IMR-90 (cell line): ENCODE measurements around the gene SLC38A5. TPM values are rescaled to one million over a fixed set of nuclear protein-coding genes. Genes with fewer than 3 reads are reported as not detected.

Source experiments
- ATAC-seq: fragments of 200-7000 bp; cut with Tn5 transposase; 2 replicates; pipeline ENCODE4 v1.9.1; 2020; ENCODE audit warnings: low read depth, mild to moderate bottlenecking, moderate library complexity
- BruUV-seq: library from RNA; stranded (reverse); fragments of 400-500 nt; replicated peaks from 2 replicates; lab custom pipeline; 2021; lab: Mats Ljungman, UMichigan
- CTCF ChIA-PET: fragments of 300-600 bp; formaldehyde crosslinking; extraction: SDS; loops from one replicate; lab custom pipeline; 2021; ENCODE audit warnings: antibody characterized with exemption; lab: Yijun Ruan, JAX
- POLR2A ChIA-PET: fragments of 300-600 bp; sonication (Branson Sonifier 250); formaldehyde crosslinking; loops from one replicate; lab custom pipeline; 2022; ENCODE audit warnings: antibody characterized with exemption; ENCODE audit not compliant: unreplicated experiment; lab: Charles Lee
- DNase-seq: peaks from one replicate; pipeline ENCODE4 v3.0.0; 2013
- H2AFZ ChIP-seq: replicated peaks from 2 replicates; pipeline ENCODE3; 2013; ENCODE audit warnings: low read length, mild to moderate bottlenecking; ENCODE audit not compliant: poor library complexity
- H2AK5ac ChIP-seq: 2 replicates; pipeline ENCODE4 v1.6.1; 2013; ENCODE audit warnings: low read depth, low read length, inconsistent platforms
- H2AK9ac ChIP-seq: replicated peaks from 2 replicates; pipeline ENCODE3; 2013; ENCODE audit warnings: mild to moderate bottlenecking, low read depth, low read length, moderate library complexity; ENCODE audit not compliant: poor library complexity
- H2BK120ac ChIP-seq: 2 replicates; pipeline ENCODE4 v1.6.1; 2013; ENCODE audit warnings: low read depth, low read length, inconsistent platforms
- H2BK15ac ChIP-seq: 3 replicates; pipeline ENCODE4 v1.6.1; 2013; ENCODE audit warnings: low read depth, low read length, inconsistent platforms
- H2BK20ac ChIP-seq: 2 replicates; pipeline ENCODE4 v1.6.1; 2013; ENCODE audit warnings: low read depth, mild to moderate bottlenecking, inconsistent platforms, low read length, moderate library complexity
- H2BK5ac ChIP-seq: 2 replicates; pipeline ENCODE4 v1.6.1; 2013; ENCODE audit warnings: mild to moderate bottlenecking, low read depth, low read length, inconsistent platforms; ENCODE audit not compliant: poor library complexity, severe bottlenecking
- H3K14ac ChIP-seq: replicated peaks from 2 replicates; pipeline ENCODE4 v1.6.1; 2013; ENCODE audit warnings: low read depth, low read length, inconsistent platforms
- H3K18ac ChIP-seq: 2 replicates; pipeline ENCODE4 v1.6.1; 2013; ENCODE audit warnings: low read depth, low read length, control low read depth
- H3K23ac ChIP-seq: 2 replicates; pipeline ENCODE4 v1.6.1; 2013; ENCODE audit warnings: low read depth, low read length, inconsistent platforms
- H3K27ac ChIP-seq: 2 replicates; pipeline ENCODE4 v1.5.1; 2013; ENCODE audit warnings: mild to moderate bottlenecking, control low read depth, low read length; ENCODE audit not compliant: insufficient read depth
- H3K27me3 ChIP-seq: 2 replicates; pipeline ENCODE4 v1.6.1; 2013; ENCODE audit warnings: low read length; ENCODE audit not compliant: control insufficient read depth, insufficient read depth
- H3K36me3 ChIP-seq: 2 replicates; pipeline ENCODE4 v1.6.1; 2013; ENCODE audit warnings: low read length, mixed read lengths; ENCODE audit not compliant: control insufficient read depth, insufficient read depth
- H3K4ac ChIP-seq: 2 replicates; pipeline ENCODE4 v1.6.1; 2013; ENCODE audit warnings: low read depth, low read length, inconsistent platforms
- H3K4me1 ChIP-seq: 2 replicates; pipeline ENCODE4 v1.6.1; 2013; ENCODE audit warnings: low read length, mixed read lengths; ENCODE audit not compliant: control insufficient read depth, insufficient read depth
- H3K4me2 ChIP-seq: 2 replicates; pipeline ENCODE4 v1.6.1; 2013; ENCODE audit warnings: low read depth, mild to moderate bottlenecking, control low read depth, low read length, moderate library complexity
- H3K4me3 ChIP-seq: 2 replicates; pipeline ENCODE4 v1.5.1; 2013; ENCODE audit warnings: low read depth, mild to moderate bottlenecking, control low read depth, low read length, moderate library complexity; ENCODE audit not compliant: insufficient read depth
- H3K56ac ChIP-seq: 2 replicates; pipeline ENCODE4 v1.6.1; 2013; ENCODE audit warnings: low read length, inconsistent platforms; ENCODE audit not compliant: insufficient read depth; ENCODE audit errors: extremely low read depth
- H3K79me1 ChIP-seq, 2 experiments: 2 replicates each; pipeline ENCODE4 v1.6.1; 2013; ENCODE audit warnings: low read length in 2 of 2, inconsistent platforms in 1 of 2, low read depth in 1 of 2
- H3K9ac ChIP-seq: 2 replicates; pipeline ENCODE4 v1.6.1; 2013; ENCODE audit warnings: low read depth, low read length, control low read depth
- H3K9me1 ChIP-seq: 2 replicates; pipeline ENCODE4 v1.6.1; 2013; ENCODE audit warnings: low read length, inconsistent platforms; ENCODE audit not compliant: insufficient read depth
- H3K9me3 ChIP-seq: 2 replicates; pipeline ENCODE4 v1.6.1; 2013; ENCODE audit warnings: low read length; ENCODE audit not compliant: control insufficient read depth, insufficient read depth
- H4K20me1 ChIP-seq: 2 replicates; pipeline ENCODE4 v1.6.1; 2013; ENCODE audit warnings: low read length, inconsistent platforms; ENCODE audit not compliant: insufficient read depth
- H4K5ac ChIP-seq: 2 replicates; pipeline ENCODE4 v1.6.1; 2013; ENCODE audit warnings: mild to moderate bottlenecking, low read depth, low read length, control low read depth
- H4K8ac ChIP-seq, 2 experiments: 2 replicates each; pipeline ENCODE4 v1.6.1; 2013; ENCODE audit warnings: low read depth in 2 of 2, low read length in 2 of 2, control low read depth in 1 of 2, inconsistent platforms in 1 of 2
- H4K91ac ChIP-seq: 2 replicates; pipeline ENCODE4 v1.6.1; 2013; ENCODE audit warnings: low read depth, low read length, inconsistent platforms; ENCODE audit not compliant: insufficient read depth
- BHLHE40 ChIP-seq: fragments of 150-350 bp; IDR thresholded peaks from 2 replicates; pipeline ENCODE4 v1.6.1; 2016; ENCODE audit warnings: mild to moderate bottlenecking, low read depth, low read length
- FOS ChIP-seq: fragments of 150-350 bp; IDR thresholded peaks from 2 replicates; pipeline ENCODE4 v1.6.1; 2016; ENCODE audit warnings: low read depth, low read length
- RCOR1 ChIP-seq: IDR thresholded peaks from 2 replicates; pipeline ENCODE4 v1.6.1; 2012; ENCODE audit warnings: mild to moderate bottlenecking, low read length, improper control_type of control experiment; ENCODE audit not compliant: insufficient replicate concordance
- WGBS, 2 experiments: methylation state at CpG; one replicate each; pipeline versions ENCODE4 v1.1.5 to v1.1.7; 2013; ENCODE audit warnings: missing lambda C conversion rate in 2 of 2; ENCODE audit not compliant: insufficient read length in 1 of 2; ENCODE audit errors: extremely low coverage in 2 of 2; 5-methylcytosine and 5-hydroxymethylcytosine counted together
- dilution Hi-C: fragments of 300-500 bp; cut with HindIII; formaldehyde crosslinking; loops from one replicate; pipeline ENCODE4 v1.14.3; 2018; ENCODE audit warnings: low sequenced_read_pairs; ENCODE audit not compliant: unreplicated experiment
- in situ Hi-C: fragments of 300-500 bp; cut with MboI; formaldehyde crosslinking; loops from 3 replicates; pipeline ENCODE4 v1.14.3; 2019; ENCODE audit warnings: low sequenced_read_pairs, inconsistent platforms, mixed read lengths
- intact Hi-C: fragments of 100-400 bp; cut with micrococcal nuclease; formaldehyde crosslinking; loops from 2 replicates; pipeline ENCODE4 v1.10.0; 2022
- polyA plus RNA-seq, 3 experiments: library from polyadenylated mRNA; depleted of rRNA; stranded (reverse); fragments of >200 nt; gene quantifications; 2 replicates each; pipeline ENCODE4 v1.2.3, GENCODE V29; 2012; ENCODE audit warnings: low replicate concordance in 1 of 3
- total RNA-seq: library from RNA; depleted of rRNA; stranded (reverse); fragments of >200 nt; gene quantifications from 2 replicates; pipeline ENCODE4 v1.2.3, GENCODE V29; 2012

Gene SLC38A5
- total and polyA plus RNA-seq, 2 of the 4 experiments (the other 2 are of a cell fraction), result 12.2 to 20.4 TPM

- no peak overlapping the region for H4K8ac ChIP-seq
- intact Hi-C loops, result no loop called here
- H2AK5ac ChIP-seq, result no peak overlapping the region
- H3K23ac ChIP-seq, result no peak overlapping the region
- peak overlapping the region; percentile 53; the same call in 1 of the 2 replicates for H3K4me2 ChIP-seq
- no peak overlapping the region for H3K18ac ChIP-seq
- no peak overlapping the region for H2BK5ac ChIP-seq
- POLR2A ChIA-PET, result no interaction called here
- DNase-seq, result peak; percentile 74
- H3K9me1 ChIP-seq, result peaks cover 2% of the 10 kb centered on the region; the same call in 1 of the 2 replicates
- H3K27ac ChIP-seq, result no peak overlapping the region
- H2AK9ac ChIP-seq, result no peak overlapping the region
- no peaks in the 10 kb centered on the region for H3K36me3 ChIP-seq
- TF ChIP-seq BHLHE40 (0 out of 2 replicates have a peak, but pooled peaks have one; percentile 25), RCOR1 (no peak), FOS (peak; percentile 74)
- H3K9me3 ChIP-seq, result no peaks in the 10 kb centered on the region
- 31% methylated on average over 2 of the region's 6 CpGs; no CpG with 5 or more reads in 1 of the 2 experiments for WGBS, 2 experiments
- H3K4me3 ChIP-seq, result no peak overlapping the region
- H3K56ac ChIP-seq, result no peak overlapping the region
- H2BK20ac ChIP-seq, result peak overlapping the region; percentile 42; the same call in 1 of the 2 replicates
- H3K4me1 ChIP-seq, result 0 out of 2 replicates have a peak, but pooled peaks cover 2% of the 10 kb centered on the region
- H3K14ac ChIP-seq, result no peak overlapping the region
- no peak overlapping the region for H3K9ac ChIP-seq
- in situ Hi-C loops, result loop anchor here (10.0 kb wide), 1 partner anchor 414 kb away; no protein-coding TSS in a partner anchor
- CTCF ChIA-PET, result no interaction called here
- H2BK120ac ChIP-seq, result no peak overlapping the region
- ATAC-seq, result peak; percentile 81
- BruUV-seq, result no TSS peak
- H3K4ac ChIP-seq, result 0 out of 2 replicates have a peak overlapping the region, but pooled peaks have one; percentile 37
- dilution Hi-C loops, result no loop called here
- no peak overlapping the region for H4K91ac ChIP-seq
- H3K79me1 ChIP-seq, result no peaks in the 10 kb centered on the region
- no peak overlapping the region for H4K5ac ChIP-seq
- H2BK15ac ChIP-seq, result no peak overlapping the region
- H3K27me3 ChIP-seq, result no peaks in the 10 kb centered on the region
- H2AFZ ChIP-seq, result no peak overlapping the region
- H4K20me1 ChIP-seq, result no peaks in the 10 kb centered on the region
Observed at GRCh38 chrX:48498374-48498809, 28.3 kb upstream of the SLC38A5 start.
